RKO (cell line): ENCODE data around the gene CYP1A2.
"Not testable (repeated sequence)": the region's sequence is repeated elsewhere in the genome, so short reads cannot be mapped to it uniquely, and the experiment has no call there.

Experiments
- DNase-seq: peaks from one replicate; pipeline ENCODE4 v3.0.0-alpha.2; 2016; ENCODE audit warnings: low spot score

CYP1A2 gene

DNA sequence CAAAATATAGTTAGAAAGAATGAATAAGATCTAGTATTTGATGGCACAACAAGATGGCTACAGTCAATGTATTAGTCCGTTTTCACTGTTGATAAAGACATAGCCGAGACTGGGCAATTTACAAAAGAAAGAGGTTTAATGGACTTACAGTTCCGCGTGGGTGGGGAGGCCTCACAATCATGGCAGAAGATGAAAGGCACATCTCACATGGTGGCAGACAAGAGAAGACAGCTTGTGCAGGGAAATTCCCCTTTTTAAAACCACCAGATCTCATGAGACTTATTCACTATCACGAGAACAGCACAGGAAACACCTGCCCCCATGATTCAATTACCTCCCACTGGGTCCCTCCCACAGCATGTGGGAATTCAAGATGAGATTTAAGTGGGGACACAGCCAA lies 10.4 kb upstream of the CYP1A2 start:
- DNase-seq = not testable (repeated sequence)

DNA sequence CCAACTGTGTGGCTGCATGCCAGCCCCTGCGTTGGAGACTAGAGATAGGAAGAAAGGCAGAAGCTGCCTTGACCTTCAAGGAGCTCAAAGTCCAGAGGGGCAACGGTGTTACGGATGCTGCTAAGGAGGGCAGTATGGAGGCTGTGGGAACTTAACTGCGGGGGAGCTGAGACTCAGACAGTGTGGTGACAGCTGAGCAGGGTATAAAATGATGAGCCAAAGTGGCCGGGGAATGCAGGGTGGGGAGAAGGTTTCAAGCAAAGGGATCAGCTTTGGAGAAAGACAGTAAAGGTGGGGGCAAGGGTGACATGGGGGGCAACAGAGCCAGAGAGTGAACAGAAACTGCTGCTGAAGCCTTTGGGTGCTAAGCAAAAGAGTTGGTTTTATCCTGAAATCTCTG lies 6.2 kb upstream of the CYP1A2 start:
- DNase-seq = no peak

DNA sequence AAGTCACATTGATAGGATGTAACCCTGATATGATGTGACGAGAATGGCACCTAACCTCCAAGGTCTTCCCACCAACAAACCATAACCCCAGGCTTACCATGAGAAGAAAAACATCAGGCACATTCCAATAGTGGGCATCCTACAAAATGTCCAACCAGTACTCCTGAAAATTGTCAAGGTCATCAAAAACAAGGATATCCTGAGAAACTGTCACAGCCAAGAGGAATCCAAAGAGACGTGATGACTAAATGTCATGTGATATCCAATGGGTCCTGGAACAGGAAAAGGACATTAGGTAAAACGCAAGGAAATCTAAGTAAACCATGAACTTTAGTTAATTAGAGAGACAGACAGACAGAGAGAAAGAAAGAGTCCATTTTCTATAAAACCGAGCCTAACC lies 2.3 kb upstream of the CYP1A2 start:
- no peak for DNase-seq

- no peak for DNase-seq
These were observed 1.2 kb downstream of the CYP1A2 start for GRCh38 chr15:74749832-74750231.

GRCh38 chr15:74750751-74751150 lies 2.1 kb downstream of the CYP1A2 start:
- DNase-seq = no peak

DNA sequence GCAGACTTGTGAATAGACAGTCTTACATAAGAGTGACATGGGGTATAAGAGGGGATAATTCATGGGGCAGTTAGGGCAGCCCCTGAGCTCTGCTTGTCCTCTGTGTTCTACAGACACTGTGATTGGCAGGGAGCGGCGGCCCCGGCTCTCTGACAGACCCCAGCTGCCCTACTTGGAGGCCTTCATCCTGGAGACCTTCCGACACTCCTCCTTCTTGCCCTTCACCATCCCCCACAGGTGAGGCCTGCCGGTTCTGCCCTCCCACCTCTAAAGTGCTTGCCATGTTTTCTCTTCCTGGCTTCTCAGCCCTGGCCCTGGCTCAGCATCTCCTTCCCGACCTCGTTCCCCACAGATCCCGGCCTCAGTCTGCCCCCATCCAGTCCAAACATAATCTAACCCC lies 3.4 kb downstream of the CYP1A2 start:
- DNase-seq = no peak

- DNase-seq = peak; percentile 16
These were observed 3.9 kb downstream of the CYP1A2 start for GRCh38 chr15:74752531-74752930.

- DNase-seq = no peak
These were observed 6.1 kb downstream of the CYP1A2 start for GRCh38 chr15:74754593-74755215.

DNA sequence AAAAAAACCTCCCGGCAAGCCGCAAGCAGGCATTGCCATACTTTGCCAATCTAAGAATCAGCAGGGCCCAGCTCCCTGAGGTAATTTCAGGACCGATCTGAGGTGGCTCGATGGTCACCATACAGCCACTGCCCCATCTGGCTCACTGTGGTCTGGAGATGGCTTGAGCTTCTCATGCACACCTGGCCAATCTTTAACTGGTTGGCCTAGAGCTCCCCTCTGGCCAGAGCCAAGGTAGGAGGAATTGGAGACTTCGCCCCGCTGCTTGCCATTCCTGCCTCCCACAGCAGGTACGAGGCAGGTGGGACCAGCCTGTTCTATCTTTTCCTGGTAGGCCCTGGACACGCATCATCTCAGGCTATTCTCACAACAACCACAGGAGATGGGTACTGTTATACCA lies 10.1 kb downstream of the CYP1A2 start:
- DNase-seq = no peak

DNA sequence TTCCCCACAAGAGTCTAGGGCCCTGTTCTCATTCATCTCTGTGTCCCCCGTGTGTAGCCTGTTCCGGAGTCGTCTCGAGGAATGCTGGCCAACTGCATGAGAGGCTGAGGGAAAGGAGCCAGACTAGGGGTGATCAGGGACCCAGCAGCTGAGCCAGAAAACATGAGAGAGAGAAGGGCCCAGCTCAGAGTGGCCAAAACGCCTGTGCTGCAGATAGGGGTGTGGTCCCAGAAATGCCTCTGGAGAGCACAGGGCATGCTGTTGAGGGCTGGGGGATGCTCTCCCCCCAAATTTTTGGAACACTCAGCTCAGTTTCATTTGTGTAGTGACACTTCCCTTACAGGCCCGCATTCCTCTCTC lies 14.1 kb downstream of the CYP1A2 start:
- DNase-seq = no peak

- no peak for DNase-seq
These were observed 14.8 kb downstream of the CYP1A2 start for GRCh38 chr15:74763416-74763815.

DNA sequence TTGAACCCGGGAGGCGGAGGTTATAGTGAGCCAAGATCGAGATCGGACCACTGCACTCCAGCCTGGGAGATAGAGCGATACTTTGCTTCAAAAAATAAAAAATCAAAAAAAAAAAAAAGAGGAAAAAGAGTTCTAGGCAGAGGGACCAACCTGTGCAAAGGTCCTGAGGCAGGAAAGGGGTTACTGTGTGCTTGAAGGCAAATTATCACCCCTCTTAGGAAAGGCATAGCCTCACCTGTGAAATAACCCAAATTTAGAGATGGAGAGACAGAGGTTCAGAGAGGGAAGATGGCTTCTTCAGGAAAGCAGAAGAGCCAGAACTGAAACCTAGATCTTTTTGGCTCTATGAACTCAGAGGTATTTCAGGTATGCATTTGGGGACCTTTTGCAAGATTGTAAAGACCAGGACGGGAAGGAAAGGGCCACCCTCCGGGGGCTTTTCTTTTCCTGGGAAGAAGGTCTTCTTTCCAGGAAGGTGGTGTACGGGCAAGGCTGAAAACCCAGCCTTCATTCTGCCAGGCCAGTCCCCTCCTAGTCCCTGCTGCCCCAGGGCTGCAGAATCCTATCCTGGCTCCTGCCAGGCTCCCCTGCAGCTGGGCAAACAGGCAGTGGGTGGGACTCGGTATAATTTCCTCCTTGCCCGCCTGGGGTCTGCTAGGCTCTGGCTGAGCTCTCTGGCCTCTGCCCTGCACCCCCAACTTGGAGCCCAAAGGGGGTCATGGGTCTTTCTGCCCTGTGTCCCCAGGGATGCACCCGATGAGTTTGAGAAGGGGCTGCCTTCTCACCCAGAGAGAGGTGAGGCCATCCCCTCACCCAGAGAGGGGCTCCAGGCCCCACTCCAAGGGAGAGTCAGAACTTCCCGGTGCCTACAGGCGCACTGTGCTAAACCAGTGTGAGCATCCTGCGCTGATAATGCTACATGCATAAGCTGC lies 18.8 kb downstream of the CYP1A2 start:
- DNase-seq = no peak

- no peak for DNase-seq
These were observed 19.6 kb downstream of the CYP1A2 start for GRCh38 chr15:74768099-74768770.

DNA sequence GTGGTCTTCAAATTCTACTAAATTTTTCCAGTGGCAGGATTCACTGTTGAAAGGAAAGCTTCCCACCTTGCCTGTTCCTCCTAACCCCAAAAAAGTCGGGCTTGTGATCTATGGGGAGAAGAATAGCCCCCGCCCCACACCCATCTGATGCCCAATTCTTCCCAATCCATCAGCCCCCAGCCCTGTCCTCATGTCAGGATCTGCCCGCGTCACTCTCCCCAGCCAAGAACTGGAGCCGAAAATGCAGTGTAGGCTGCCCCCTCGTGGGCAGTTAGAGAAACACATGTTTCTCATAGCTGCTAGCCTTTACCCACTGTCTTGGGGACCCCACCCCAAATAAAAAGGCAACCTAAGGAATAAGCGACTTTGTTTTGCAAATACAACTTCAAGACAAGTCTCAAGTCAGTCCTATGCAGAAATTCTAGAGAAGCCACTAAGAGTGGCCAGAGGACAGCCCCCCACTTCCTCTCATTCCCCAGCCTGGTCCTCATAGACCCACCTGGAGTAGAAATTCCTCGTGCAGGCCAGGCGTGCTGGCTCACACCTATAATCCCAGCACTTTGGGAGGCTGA lies 20.2 kb downstream of the CYP1A2 start:
- peak; percentile 69 for DNase-seq

- DNase-seq = no peak
These were observed 20.9 kb downstream of the CYP1A2 start for GRCh38 chr15:74769463-74770025.

- no peak for DNase-seq
These were observed 21.7 kb downstream of the CYP1A2 start for GRCh38 chr15:74770211-74770903.

DNA sequence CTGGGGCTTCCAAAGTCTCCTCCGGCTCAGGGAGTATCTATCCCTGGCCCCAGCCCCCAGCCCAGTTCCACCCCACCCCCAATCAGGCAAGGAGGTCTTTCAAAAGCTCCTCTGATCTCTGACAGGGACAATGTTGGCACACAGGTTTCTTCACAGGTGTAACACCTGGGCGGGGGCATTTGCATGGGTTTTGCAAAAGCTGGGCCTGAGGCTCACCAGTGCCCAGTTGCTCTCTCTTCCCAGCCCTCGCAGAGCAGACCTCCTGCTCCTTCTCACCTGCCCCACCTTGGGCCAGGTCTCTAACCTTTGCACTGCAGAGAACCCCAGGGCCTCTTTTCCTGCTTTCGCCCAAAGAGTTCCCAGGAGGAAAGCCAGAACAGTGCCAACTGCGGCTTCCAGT lies 24.7 kb downstream of the CYP1A2 start:
- DNase-seq = no peak

GRCh38 chr15:74773731-74774252 lies 25.1 kb downstream of the CYP1A2 start:
- no peak for DNase-seq

DNA sequence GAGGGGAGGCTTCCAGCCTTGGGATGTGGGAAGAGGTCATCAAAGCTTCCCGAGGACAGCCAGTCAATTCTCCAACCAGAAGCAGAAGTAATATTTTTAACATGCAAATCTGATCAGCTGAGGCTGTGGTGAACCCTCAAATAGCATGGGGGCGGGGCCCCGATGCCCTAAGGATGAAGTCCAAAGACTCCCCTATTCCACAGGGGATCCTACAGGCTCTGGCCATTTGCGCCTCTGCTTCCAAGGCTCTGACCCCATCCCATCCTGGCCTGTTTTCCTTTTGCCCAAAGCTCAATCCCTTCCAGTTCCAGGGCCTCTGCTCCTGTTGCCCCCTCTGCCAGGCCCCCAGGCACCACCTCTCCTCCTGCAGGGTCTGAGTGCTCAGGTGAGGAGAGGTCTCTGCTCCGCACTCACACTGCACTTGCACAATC lies 26.5 kb downstream of the CYP1A2 start:
- DNase-seq = no peak

DNA sequence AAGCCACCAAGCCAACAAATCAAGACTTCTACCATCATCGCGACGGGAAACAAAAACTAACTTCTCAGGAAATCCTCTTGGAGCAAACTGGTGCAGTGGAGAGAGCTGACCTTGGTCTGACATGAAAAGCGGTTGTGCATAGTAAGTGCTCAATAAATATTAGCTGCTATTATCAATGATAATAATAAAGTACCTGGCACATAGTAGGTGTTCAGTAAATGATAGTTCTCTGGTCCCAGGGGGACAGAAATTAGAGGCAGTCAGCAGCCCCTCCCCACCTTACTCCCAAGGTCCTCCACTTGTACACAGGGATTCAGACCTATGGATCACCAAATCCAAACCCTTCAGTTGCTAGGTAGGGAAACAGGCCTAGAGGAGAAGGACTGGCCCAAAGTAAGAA lies 27.2 kb downstream of the CYP1A2 start:
- no peak for DNase-seq
